Endothelial cell of umbilical vein (primary cell): ENCODE measurements around the gene PCYOX1L.

Source experiments
- POLR2A ChIP-seq: IDR thresholded peaks from 2 replicates; pipeline ENCODE4 v1.6.1; 2012; ENCODE audit warnings: low read depth, mild to moderate bottlenecking, control low read depth, low read length
- TF ChIP-seq, protein P1 (sequence below), 2 donors: IDR thresholded peaks; 1 replicate in 1 of 2; 2 replicates in 1 of 2; pipeline ENCODE4 v1.5.1; 2011; ENCODE audit warnings: low read length in 2 of 2, mild to moderate bottlenecking in 2 of 2, moderate library complexity in 2 of 2, control low read depth in 1 of 2, inconsistent platforms in 1 of 2, low read depth in 1 of 2; ENCODE audit not compliant: insufficient read depth in 1 of 2; ENCODE audit errors: extremely low read depth in 1 of 2

DNA sequence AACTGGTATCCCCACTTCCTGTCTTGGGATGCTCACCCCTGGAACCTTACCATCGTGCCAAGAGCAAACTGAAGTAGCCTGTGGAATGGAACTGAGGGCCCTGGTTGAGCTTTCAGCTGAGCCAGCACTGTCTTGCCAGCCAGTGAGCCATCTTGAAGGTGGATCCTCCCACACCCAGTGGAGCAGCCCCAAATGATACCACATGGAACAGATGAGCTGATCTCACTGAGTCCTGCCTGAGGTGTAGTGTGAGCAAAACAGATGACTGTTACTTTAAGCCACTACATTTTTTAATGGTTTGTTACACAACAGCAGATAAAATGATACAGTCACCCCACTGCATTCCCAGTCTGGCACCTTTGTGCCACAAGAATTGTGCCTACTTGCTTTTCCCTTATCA is 2.2 kb upstream of the PCYOX1L start:
- TF ChIP-seq, protein P1, sequence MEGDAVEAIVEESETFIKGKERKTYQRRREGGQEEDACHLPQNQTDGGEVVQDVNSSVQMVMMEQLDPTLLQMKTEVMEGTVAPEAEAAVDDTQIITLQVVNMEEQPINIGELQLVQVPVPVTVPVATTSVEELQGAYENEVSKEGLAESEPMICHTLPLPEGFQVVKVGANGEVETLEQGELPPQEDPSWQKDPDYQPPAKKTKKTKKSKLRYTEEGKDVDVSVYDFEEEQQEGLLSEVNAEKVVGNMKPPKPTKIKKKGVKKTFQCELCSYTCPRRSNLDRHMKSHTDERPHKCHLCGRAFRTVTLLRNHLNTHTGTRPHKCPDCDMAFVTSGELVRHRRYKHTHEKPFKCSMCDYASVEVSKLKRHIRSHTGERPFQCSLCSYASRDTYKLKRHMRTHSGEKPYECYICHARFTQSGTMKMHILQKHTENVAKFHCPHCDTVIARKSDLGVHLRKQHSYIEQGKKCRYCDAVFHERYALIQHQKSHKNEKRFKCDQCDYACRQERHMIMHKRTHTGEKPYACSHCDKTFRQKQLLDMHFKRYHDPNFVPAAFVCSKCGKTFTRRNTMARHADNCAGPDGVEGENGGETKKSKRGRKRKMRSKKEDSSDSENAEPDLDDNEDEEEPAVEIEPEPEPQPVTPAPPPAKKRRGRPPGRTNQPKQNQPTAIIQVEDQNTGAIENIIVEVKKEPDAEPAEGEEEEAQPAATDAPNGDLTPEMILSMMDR (IDR thresholded peaks at IDR 0.05; ENCODE audit: extremely low read depth in 1 of 2, insufficient read depth in 1 of 2, low read depth in 1 of 2, low read length in 2 of 2): no peak
- no peak for TF ChIP-seq POLR2A
